Erythroblast (primary cell): ENCODE measurements around the gene SIX3.

Experiments
- GATA1 ChIP-seq: IDR thresholded peaks from 2 replicates; pipeline ENCODE4 v1.6.1; 2011; ENCODE audit warnings: low read depth, mild to moderate bottlenecking, control low read depth, low read length, moderate library complexity
- POLR2A ChIP-seq: IDR thresholded peaks from 2 replicates; pipeline ENCODE4 v1.6.1; 2011; ENCODE audit warnings: mild to moderate bottlenecking, low read length

DNA sequence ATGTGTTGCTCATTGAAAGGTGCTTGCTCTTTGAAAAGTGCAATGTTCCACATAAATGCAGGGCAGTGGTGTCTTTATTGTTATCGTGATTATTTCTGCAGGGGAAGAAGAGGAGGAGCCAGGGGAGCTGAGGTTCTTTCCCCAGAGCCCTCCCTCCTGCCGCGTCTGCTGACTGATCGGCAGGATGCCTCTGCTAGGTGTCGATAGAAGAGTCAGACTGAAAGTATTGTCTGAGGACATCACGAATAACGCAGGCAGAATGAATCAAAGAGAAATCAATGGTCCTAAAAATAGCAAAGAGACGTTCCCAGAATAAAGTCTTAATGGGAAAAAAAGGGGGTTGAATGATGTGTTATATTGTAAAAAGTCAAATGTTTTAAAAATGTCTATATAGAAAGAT, 47.4 kb upstream of the SIX3 start:
- TF ChIP-seq POLR2A (no peak), GATA1 (no peak)
